ENCODE measurements around the gene CFP.
A peak's percentile ranks its signal among the peaks of the same experiment; 100 is the strongest.
"Not testable (repeated sequence)": the region's sequence is repeated elsewhere in the genome, so short reads cannot be mapped to it uniquely, and the experiment has no call there.

CFP gene

DNA sequence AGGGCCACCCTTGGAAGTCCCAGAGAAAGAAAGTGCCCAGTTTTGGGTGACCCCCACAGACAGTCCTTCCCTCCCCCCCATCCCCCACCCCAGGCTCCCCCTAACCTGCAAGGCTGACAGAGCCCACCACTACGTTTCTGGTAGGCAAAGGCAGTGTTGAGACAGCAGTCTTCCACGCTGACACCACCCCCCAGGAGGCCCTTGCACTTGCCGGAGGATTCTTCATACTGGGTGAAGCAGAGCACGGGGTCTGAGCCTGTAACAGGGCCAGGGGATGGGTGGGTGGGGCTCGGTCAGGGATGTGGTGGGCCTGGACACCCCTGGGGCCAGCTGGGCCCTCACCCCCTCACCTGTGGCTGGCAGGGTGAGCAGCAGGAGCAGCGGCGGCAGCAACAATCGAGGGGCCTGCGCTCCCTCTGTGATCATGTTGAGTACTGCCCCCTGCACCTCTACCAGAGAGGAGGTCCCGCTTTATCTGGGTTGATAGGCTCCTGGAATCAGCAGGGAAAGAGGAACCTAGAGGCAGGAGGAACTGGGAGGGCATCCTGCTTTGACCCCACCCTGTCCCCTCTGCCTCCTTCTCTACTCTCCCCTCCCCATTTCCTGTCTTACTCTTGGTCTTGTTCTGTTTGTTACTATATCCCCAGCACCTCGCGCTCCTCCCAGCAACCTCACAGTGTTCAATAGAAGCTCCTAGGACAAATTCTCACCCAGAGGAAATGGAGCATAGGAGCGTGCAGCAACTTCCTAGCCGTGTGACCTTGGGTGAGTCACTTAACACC lies at the start of gene CFP:
Gene CFP (minus strand): TSS at position 512 of the 782 bp plus-strand sequence. CDS start 86 bp downstream, at position 426.
- peak in 1 of 2 donors; percentile 6 for DNase-seq

DNA sequence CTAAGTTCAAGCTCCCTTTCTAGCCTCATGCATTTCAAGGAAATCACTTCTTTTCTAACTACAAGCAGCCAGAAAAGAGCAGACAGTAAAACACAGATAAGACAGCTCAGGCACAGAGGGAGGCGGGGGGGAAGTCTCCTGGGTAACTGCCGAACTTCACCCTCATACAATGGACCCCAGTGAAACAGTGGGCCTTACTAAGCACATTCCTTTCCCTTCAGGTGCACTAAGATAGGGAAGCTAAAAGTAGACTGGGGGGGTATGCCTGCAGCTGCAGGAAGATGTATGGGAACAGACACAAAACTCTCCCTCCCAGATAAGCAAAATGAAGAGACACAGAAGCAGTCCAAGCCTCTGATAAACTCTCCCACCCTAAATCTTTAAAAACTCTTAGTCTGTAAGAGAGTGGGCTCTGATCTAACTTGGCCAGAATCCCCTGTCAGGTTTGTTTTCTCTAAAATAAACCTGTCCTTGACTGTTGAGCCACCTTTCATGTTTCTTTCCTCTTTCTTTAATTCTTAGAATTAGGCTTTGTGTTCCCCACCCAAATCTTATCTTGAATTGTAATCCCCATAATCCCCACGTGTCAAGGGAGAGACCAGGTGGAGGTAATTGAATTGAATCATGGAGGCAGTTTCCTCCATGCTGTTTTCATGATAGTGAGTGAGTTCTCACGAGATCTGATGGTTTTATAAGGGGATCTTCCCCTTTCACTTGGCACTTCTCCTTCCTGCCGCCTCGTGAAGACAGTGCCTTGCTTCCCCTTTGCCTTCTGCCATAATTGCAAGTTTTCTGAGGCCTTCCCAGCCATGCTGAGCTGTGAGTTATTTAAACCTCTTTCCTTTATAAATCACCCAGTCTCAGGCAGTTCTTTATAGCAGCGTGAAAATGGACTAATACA lies 46.5 kb upstream of the CFP start:
- DNase-seq = not testable (repeated sequence)

DNA sequence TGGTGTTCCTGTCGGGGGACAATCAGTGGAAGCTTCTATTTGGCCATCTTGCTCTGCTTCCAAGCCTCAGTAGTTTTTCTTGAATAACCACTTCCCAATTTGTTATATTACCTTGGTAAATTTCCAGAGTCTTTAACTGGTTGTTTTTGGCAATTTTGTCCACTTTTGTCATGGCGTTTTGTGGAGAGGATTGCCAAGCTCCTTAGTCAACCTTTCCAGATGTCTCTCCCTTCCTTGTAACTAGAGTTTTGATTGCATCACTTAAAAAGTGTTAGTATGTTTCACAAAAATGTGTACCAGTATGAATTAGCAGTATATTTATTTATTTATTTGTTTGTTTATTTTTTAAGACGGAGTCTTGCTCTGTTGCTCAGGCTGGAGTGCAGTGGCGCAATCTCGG lies 45.0 kb upstream of the CFP start:
- no peak for DNase-seq

DNA sequence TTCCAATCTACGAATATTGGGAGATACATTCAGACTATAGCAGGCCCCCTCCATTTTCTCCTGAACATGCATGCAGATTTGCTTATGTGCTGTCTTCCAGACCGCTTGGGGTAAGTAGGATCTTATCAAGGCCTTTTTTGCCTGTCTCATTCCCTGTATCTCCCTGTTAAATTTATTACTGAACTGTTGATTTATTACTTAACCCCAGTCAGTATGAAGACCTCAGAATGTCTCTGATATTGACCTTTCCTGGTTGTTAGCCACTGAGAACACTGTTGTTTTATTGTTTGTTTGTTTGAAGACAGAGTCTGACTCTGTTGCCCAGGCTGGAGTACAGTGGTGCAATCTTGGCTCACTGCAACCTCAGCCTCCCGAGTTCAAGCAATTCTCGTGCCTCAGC lies 36.1 kb upstream of the CFP start:
- DNase-seq = not testable (repeated sequence)

DNA sequence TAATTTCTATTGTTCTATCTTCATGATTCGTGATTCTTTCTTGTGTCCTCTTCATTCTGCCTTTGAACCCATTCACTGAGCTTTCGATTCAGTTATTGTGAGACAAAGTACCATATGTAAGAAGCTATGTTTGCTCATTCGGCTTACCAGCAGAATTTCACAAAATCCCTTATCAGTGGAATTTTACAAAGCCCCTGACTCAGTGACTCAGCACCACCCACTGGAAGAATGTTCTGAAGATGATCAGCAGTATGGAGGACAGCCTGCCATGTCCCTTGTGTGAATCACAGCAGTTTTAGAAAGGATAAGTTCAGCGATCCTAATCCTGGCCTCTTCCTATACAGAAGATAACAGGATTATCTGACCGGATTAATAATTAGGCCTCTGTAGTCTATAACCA lies 35.0 kb upstream of the CFP start:
- DNase-seq = no peak

DNA sequence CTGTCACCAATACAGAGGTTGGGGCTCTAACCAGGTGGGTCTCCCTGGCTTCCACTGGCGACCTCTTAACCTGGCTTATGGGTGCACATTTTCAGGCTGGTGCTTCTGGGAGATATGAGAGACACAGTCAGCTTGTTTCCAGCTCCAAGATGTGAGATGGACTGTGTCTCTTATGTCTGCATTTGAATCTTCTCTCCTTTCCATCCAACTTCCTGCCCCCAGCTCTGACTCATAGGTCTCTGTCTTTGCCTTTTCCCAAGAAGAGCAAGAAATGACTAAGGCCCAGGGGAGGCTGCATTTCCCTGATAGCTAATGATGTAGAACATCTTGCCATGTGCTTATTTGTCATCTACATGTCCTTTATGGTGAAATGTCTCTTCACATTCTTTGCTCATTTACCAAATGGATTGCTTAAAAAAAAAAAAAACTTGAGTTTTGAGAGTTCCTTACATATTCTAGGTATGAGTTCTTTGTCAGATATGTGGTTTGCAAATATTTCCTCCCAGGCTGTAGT lies 32.5 kb upstream of the CFP start:
- DNase-seq = peak in 1 of 2 donors; percentile 69

DNA sequence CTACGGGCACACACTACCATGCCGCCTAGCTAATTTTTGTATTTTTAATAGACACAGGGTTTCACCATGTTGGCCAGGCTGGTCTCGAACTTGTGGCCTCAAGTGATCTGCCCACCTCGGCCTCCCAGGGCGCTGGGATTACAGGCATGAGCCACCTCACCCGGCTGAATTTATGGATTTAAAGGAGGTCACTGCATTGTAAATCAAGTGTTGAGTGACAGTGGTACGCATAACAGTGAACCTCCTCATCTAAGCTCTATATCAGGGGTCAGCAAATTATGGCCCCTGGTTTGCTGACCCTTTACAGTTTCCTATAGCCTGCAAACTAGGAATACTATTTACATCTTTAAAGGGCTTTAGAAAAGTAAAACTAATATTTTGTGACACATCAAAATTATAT lies 31.8 kb upstream of the CFP start:
- DNase-seq = no peak

DNA sequence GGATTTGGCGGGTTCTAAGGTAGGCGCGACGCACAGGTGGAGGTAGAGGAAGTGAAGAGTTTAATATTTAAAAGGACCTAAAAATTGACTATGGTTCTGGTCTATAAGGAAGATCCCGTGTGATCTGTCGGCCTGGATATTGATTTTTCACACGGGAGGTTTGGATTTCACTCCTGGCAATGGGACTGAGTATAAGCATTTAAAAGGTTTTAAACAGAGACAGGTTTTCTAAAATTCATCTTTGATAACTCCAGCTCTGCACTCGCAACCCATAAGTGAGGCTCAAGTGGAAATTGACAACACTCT lies 29.6 kb upstream of the CFP start:
- DNase-seq = no peak

DNA sequence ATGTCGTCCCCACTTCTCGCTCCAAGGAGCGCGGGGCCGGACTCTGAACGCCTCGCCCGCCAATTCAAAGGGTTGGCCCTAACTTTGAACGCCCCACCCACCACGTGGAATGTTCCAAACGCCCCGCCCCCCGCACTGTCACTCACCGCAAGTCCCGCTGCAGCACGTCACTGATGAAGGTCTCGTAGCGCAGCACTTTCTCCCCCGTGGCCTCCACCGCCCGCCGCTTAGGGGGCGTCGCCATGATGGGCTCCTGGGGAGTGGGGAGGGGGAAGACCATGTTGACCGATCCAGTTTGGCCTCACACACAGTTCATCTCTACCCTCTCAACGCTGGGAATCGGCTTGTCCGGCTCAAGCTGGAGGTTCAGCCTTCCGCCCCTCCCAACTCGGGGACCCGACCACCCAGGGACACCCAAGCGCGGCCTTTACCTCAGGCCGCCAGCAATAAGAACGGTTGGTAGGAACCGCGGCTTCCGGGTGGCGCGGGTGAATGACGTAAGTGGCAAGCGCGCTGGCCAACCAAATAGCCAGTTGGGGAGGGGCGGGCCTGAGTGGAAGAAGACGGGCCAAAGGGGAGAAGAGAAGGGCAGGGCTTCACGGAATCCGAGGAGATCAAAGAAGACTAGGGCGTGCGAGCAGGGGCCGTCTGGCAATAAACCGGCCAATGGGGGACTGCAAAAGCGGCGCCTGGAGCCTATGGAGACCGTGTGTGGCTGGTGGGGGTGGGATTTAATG lies 29.1 kb upstream of the CFP start, which contains the start of gene UXT:
Gene UXT (minus strand): TSS at position 497 of the 737 bp plus-strand sequence. CDS start 253 bp downstream, at position 244.
- DNase-seq = peak; percentile 78 to 88

DNA sequence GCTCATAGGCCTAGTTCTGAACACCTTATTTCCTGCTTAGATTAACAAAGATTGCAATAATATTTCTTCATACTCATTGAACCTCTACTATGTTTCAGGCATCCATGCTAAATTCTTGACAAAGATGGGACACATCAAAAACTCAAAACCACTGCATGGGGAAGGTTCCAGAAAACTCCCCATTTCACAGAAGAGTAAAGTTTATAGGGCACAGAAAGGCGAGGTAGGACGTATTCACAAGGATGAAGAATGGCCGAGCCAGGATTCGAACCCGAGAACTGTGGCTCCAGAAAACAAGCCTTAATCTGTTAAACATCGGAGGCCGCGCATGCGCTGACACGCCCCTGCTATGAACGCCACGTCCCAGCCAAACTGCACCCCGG lies 28.6 kb upstream of the CFP start:
- no peak for DNase-seq

DNA sequence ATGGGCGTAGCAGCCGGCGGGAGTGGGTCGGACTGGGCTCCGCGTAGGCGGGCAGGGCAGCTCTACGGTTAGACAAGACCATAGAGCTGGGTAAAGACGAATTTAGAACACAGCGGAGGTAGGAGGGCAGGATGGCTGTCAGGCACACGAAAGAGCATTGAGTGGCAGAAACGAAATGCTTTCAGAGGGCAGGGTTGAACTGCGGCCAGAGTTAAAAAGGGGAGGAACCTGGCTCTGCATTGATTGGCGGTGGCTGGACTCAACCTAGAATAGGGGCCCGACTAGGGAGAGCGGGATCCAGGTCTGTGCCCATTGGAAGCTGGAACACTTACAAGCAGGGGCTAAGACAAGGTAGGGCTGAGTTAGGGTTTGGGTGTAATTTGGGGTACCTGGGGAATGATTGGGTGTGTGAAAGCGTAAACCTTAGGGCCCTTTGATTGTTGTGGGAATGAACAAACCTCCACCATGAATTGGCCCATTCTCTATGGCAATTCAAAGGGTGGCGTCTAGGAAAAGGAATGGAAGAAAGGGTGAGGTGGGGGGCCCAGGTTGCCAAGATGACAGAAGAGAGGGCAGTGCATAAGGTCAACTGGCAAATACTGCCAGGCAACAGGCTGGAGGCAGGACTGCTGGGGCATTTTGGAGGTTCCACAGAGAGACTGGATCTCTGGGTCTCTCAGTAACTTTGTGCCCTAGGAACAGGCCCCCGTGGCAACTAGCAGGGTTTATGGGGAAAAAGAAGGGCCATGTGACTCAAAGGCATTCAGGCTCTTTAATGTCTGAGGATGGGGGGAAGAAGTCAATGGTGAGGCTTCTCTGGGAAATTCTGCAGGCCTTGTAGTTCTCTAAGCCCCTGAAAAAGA lies 21.5 kb upstream of the CFP start:
- DNase-seq = no peak

DNA sequence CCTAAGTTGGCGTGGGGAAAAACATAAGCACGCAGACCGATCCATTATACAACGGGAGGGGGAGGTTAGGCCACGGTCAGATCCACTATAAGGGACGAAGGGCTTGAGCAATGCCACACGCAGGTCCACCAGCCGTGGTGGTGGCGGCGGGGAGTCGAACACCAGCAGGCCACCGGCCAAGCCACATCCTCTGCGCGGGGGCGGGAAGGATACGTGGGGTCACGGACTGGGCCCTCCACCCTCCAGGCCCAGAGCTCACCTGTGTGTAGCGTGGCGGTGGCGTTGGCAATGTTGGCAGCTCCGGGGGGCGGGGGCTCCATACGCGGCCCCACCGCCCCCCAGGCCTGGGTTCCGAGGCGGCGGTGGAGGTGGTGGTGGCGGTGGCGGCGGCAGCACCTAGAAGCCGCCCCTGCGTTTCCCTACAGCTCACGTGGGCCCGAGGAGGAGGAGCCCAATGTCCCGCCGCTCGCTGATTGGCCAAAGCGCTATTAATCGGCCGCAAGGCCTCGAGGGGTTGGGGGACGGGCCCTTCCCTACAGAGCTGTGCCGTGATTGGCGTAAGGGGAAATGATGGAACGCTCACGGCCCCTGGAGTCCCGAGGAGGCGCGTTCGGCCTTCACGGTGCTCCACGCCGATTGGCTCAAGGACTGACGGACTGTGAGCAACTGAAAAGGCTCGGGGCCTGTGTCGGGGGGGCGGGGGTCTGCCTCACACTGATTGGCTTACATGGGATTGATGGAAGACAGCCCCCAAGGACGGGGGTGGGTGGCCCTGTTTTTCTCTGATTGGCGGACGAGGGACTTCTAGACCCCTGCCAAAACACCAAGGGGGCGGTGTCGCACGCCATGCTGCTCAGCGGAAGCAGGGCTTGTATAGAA lies 20.7 kb upstream of the CFP start, which contains the start of gene ELK1:
Gene ELK1 (minus strand): TSS at position 400 of the 879 bp plus-strand sequence. CDS start 9,122 bp downstream, outside the sequence.
- peak; percentile 68 to 82 for DNase-seq

DNA sequence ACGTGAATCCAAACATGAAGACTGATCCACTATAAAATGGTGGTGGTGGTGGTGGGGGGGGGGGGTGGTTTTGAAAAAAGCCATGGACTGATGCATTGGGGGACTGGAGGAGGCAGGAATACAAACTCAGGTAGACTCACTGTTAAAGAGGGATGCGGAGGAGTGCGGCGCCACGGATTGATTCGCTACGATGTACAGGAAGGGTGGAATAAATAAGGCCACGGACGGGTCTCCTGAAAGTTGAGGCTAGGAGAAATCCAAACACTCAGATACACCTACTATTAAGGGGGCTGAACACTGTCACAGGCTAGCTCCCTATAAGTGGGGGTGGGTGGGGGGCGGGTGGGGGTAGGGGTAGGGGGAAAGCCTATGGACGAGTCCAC lies 20.0 kb upstream of the CFP start:
- DNase-seq = no peak

DNA sequence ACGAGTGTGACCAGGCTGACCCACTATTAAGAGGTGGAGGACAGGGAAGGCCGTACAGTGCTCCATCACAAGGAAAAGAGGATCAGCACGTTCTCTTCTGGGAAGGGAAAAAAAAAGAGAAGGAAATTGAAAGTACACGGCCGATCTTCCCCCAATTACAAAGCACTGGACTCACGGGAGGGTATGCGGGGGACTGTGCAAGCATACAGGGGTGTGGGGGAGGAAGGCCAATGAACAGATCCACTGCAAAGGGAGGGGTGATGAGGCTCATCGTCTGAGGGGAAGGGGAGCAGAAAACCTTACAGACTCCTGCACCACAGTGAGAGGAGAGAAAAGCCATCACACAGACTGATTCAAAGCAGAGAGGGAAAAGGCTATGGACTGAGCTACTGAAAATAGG lies 19.5 kb upstream of the CFP start:
- no peak for DNase-seq

DNA sequence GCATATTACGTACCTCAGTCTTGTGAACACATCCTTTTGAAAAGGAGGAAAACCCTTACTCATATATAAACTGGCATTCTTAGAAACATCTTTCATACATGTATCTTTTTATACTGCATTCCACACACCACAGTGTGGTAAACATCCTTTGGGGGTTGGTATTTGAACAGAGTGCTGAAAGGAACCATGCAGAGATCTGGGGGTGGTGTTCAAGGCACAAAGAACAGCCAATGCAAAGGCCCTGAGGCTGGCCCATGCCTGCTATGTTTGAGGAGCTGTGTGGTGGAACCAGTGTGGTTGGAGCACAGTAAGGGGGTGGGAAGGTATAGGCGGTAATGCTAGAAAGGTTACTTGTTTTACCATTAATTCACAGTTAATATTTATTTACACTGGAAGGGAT lies 18.6 kb upstream of the CFP start:
- no peak for DNase-seq

DNA sequence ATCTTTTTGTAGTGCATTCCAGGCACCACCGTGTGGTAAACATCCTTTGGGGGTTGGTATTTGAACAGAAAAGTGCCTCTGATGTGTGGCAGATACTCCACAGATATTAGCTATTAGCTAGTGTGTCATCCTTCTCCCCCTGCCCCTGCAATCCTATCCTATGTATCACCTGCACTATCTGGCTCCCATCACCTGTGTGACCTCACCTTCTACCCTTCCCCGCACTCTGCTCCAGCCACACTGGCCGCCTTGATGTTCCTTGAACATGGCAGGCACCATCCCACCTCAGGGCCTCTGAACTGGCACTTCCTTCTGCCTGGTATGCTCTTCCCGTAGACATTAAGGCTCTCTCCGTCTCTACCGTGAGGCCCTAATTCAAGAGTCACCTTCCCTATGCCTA lies 16.9 kb upstream of the CFP start:
- no peak for DNase-seq

DNA sequence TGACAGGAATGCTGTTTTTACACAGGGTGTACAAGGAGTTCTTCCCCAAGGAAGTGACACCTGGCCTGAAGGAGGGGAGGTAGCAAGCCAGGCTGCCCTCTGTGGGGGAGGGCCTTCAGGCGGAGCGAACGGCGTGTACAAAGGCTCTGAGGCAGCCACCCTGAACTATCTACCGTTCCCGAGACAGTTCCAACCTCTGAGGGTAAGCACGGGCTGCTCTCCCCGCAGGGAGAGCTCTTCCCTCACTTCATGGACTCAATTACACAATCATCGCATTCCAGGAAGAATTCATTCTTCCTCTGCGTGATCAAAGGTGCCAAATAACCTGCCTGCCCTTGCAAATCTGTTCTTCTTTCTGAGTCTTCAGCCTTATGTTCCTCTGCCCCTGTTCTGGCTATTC lies 15.8 kb upstream of the CFP start:
- DNase-seq = no peak

DNA sequence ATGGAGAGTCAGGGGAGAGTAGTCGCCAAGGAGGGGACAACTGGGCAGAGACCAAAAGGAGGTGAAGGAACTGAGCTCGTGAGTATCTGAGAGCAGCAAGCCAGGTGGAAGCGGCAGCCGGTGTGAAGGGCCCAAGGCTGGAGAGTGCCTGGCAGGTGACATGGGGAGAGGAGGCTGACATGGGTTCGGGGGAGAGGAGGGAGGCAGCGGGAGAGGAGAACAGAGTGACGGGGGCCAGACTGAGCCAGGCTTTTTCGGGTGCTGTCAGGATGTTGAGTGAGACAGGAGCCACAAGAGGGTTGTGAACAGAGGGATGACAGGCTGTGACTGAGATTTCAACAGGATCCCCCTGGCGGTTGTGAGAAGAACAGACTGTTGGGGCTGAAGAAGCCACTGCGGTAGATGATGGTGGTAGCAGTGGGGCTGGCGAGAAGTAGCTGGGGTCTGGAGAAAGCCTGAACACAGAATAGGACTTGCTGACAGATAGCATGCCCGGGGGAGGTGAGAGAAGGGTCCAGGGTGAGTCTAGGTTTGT lies 14.9 kb upstream of the CFP start:
- no peak for DNase-seq

DNA sequence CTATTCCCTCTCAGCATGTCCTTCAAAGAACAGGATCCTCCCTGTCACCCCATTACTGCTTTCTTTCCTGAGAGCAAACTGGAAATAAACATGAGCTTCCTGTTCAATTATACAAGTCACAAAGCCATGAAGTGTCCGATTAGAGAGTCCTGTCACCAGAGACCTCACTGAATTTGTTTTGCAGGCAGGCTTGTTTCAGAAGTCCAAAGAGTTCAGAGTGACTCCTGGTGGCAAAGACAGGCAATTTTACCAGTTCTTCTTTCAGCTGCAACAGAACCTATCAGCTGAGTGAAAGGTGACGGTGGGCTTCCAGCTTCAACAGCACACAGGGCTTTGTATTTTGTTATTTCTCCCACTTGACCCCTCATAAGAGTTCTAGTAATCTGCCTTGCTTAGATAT lies 14.2 kb upstream of the CFP start:
- no peak for DNase-seq

DNA sequence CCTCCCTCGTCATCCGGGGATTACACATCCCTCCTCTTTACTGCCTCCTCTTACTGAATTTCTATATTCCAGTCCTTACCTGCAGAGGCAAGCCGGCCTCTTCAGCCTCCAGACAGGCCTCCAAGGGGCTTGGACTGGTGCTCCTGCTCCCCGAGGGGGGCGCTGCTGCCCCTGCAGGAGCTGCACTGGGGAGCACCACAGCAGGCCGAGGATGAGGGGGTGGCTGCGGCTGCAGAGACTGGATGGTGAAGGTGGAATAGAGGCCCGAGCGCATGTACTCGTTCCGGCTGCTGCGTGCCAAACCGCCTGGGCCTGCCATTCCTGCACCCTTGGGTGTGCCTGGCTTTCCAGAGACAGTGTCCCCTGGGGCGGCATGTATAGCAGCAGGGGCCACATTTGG lies 9.1 kb upstream of the CFP start:
- DNase-seq = no peak
